ENCODE measurements around the gene ZC3H6.

- TF ChIP-seq EP300 (IDR thresholded peaks at IDR 0.05), result no peak
- no peak for TF ChIP-seq POLR2A (IDR thresholded peaks at IDR 0.05)
- no peak for TF ChIP-seq CTCF (IDR thresholded peaks at IDR 0.05)
Observed at GRCh38 chr2:112242384-112242783, 33.0 kb upstream of the ZC3H6 start.
